Adipose tissue (tissue), 3 donors: Measurements from ENCODE around the gene GRAP. TPM values are rescaled to one million over a fixed set of nuclear protein-coding genes. Genes with fewer than 3 reads are reported as not detected.
"Not testable (repeated sequence)": the region's sequence is repeated elsewhere in the genome, so short reads cannot be mapped to it uniquely, and the experiment has no call there.

ENCODE experiments used
- H3K27ac ChIP-seq: one replicate; pipeline ENCODE4 v1.5.1; 2013; ENCODE audit warnings: low read depth, low read length
- WGBS, 3 donors: extraction: QIAGEN DNeasy Blood & Tissue Kit; methylation state at CpG; one replicate each; pipeline ENCODE4 v1.1.7; 2013; 5-methylcytosine and 5-hydroxymethylcytosine counted together
- polyA plus RNA-seq, 3 donors: library from polyadenylated mRNA; stranded (reverse); fragments of 200-250 nt; gene quantifications; one replicate each; pipeline ENCODE4 v1.2.3, GENCODE V29; 2013
- donor health status: healthy with polysubstance abuse.
- donor health status: Bipolar disorder and iron deficiency.
- donor health status: healthy.

Gene GRAP
- polyA plus RNA-seq, 3 donors: 1.5 to 7.3 (median 3.5) TPM

DNA sequence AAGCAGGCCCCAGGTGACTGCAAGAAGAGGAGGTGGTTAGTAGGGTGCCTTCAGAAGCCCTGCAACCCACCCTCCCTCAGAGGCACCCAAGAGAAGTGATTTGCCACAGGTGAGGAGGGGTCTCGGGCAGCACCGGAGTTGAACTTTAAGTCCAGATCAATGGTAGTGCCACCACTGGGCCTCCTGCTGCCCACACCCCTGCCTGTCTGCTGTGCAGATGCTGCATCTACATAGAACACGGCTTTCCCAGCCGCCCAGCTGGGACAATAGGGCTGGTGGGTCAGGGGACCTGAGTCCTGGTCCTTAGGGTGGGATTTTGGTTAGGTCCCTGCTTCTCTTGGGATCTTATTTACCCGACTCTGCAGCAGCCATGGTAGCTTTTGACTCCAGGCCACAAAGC lies 24.6 kb downstream of the GRAP start:
- 90 to 99% (median 94%) methylated on average over 5 of the region's 5 CpGs for WGBS, 3 donors
- H3K27ac ChIP-seq: no peak overlapping the region

DNA sequence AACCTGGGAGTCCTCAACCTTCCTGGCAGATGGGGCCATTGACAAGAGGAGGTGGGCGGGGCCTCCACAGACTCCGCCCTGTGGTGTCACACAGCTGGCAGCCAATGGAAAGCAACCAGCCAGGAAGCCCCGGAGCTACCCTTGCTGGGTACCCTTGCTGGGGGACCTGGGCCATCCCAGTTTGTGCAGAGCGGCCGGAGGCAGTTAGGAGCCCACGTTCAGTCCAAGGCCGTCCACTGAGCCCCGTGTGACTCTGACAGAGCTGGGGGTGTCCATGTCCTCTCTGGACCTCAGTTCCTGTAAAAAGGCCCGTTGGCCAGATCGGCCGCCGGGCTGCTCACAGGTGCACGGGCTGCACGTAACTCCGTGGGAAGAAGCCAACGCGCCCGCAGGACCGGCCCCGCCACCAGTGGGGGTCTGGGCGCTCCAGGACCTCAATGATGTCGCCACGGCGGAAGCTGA lies 25.1 kb downstream of the GRAP start:
- WGBS, 3 donors: 92 to 96% (median 94%) methylated on average over 22 to 24 of the region's 24 CpGs
- H3K27ac ChIP-seq: no peak overlapping the region

DNA sequence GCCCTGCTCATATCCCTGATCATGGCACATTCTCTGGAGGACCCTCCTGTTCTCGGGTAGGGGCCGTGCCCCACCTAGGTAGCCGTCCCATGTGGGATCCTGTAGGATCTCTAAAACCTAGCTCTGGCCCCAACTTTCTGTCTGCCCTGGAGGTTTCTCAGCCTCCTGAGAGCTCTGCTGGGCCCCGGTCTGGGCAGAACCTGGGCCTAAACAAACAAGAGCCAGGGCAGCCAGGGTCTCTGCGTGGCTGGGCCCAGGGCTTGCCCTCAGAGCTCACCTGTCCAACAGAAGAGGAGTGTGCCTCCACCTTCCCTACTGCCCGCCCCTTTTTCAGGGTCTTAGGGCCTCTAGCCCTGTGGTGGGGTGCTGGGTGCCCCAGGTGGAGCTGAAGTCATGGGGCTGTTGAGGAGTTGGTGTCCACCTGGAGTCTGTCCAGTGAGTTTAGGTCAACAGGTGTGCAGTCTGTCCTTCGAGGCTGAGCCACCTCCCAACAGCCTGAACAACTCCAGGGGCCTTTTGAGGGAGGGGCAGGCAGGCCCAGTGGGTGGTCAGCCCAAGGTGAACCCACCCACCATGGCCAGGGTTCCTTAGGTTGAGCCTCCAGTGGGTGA lies 25.6 kb downstream of the GRAP start:
- 86 to 91% (median 91%) methylated on average over 7 of the region's 7 CpGs for WGBS, 3 donors
- not testable (repeated sequence) for H3K27ac ChIP-seq

DNA sequence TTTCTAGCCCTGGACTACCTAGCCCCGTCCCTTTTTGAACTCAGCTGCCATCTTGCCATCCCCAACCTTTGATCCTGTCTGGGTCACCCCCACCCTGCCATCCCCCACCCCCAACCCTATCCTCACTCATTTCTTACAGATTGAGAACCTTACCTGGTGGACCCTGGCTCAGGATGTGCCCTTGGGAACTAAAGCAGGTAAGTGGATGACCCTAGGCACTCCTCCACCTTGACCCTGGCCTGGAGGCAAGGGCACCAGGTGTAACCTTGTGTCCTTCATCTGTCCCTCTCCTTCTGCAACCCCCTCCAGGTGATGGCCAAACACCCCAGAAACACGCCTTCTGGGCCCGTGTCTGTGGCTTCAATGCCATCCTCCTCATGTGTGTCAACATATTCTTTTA lies 26.7 kb downstream of the GRAP start:
- 89 to 96% (median 90%) methylated on average over 3 of the region's 3 CpGs for WGBS, 3 donors
- H3K27ac ChIP-seq: no peak overlapping the region

DNA sequence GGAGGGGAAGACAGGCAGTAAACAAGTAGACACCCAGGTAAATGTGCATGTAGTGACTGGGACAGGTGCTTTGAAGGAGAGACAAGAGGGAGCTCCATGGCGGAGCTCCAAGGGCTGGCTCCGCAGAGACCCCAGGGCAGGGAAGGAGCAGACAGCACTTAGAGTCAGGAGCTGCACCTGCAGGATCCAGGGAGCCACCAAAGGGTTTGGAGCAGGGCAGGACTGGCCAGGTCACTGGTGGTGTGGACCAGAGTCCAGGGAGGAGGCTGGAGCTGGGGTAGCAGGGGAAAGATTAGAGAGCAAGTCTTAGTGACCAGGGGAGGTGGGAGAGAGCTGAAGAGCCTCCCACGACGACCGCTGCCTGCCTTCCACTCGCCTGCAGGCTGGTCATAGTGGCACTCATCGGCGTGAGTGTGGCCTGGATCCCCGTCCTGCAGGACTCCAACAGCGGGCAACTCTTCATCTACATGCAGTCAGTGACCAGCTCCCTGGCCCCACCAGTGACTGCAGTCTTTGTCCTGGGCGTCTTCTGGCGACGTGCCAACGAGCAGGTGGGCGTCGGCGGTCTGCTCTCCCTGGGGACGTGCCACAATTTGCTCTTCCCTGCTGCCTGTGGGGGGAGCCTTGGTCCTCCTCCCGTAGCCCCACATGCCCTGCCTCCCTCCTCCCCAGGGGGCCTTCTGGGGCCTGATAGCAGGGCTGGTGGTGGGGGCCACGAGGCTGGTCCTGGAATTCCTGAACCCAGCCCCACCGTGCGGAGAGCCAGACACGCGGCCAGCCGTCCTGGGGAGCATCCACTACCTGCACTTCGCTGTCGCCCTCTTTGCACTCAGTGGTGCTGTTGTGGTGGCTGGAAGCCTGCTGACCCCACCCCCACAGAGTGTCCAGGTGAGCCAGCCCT lies 27.5 kb downstream of the GRAP start:
- WGBS, 3 donors: 60 to 62% (median 61%) methylated on average over 26 to 27 of the region's 27 CpGs

DNA sequence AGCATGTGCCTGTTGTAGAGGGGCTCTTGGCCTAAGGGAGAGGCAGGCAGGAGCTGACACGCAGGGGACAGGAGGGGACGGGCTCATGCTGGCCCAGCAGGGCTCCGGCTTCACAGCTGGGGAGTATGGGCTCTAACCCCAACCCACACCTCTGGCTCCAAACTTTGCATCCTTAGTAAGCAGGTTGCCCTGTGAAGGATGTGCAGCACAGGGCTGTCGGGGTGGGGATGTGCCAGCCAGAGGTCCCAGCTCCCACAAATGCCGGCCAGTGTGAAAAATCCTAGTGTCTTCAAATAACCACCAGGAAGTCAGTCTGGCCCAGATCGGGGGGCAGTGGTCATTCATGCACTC lies 28.2 kb downstream of the GRAP start:
- WGBS, 3 donors: 81 to 83% (median 82%) methylated on average over 6 of the region's 6 CpGs
- no peak overlapping the region for H3K27ac ChIP-seq

More for the DNA sequence above, 27.5 kb downstream of the GRAP start:
- no peak overlapping the region for H3K27ac ChIP-seq

DNA sequence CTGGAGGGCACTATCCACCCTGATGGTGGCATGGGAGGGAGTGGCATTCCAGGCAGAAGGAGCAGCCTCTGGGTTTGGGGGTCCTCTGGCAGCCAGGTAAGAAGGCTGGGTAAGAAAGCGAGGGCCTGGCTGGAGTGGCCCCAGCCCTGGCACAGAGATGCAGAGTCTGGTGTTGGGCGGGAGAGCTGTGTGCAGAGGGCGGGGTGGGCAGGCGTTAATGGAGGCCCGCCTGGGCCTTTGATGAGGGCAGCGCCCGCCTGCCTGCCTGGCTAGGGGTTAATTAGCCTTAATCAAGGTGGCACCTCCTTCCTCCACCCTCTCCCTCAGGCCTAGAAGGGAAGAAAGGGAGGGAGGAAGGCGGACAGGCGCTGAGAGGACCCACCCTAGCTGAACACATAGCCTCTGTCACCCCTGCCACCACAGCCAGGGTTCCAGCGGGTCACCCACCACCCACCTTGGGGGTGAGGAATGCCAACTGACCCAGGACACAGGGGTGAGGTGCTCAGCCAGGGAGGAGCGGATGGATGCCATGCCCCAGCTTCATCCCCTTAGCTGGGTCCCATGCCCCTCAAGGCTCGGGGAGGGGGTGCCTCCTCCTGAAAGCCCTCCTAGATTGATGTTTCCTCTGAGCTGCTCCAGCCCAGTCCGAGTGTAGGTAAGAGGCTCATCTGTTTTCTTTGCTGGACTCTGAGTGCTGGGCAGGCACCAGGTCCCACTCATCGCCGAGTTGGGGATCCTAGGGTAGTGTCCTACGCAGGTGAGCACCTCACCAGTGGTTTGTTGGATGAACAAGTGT lies 28.8 kb downstream of the GRAP start:
- no peak overlapping the region for H3K27ac ChIP-seq
- 76 to 87% (median 79%) methylated on average over 15 to 16 of the region's 16 CpGs for WGBS, 3 donors

DNA sequence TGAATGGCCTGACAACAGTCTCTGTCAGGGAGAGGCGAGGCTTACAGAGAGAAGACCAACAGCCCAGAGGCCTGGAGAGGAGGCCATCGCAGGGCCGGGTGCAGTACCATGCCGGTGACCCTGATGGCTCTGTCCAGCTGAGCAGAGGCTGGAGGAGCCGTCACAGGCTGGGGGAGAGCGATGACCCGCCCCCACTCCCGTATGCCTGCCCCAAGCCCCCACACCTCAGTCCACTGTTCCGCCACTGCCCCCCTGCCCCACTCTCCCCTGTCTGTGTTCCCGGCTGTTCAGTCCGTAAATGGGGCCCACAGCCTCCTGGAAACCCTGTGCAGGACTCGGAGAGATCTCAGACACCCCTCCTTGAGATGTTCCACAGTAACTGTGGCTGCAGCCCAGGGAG lies 29.4 kb downstream of the GRAP start:
- 69 to 82% (median 81%) methylated on average over 10 to 12 of the region's 12 CpGs for WGBS, 3 donors
- H3K27ac ChIP-seq: no peak overlapping the region

DNA sequence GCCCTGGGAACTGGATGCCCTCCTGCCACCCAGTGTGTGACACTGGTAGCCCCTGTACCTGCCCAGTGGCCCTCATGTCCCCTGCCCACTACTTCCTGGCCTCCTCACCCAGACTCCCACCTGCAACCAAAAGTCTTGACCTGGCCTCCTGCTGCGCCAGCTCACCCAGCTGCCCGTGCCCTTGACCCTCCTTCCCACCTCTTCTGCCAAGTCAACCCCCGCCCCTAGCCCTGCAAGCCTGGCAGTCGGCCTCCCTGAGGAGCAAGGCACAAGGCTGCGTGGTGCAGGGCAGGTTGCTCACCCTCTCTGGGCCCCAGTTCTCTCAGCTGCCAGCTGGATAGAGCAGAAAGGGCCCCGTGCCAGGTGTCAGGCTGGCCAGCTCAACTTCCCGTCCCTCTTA lies 29.9 kb downstream of the GRAP start:
- 65 to 79% (median 65%) methylated on average over 7 of the region's 7 CpGs for WGBS, 3 donors

DNA sequence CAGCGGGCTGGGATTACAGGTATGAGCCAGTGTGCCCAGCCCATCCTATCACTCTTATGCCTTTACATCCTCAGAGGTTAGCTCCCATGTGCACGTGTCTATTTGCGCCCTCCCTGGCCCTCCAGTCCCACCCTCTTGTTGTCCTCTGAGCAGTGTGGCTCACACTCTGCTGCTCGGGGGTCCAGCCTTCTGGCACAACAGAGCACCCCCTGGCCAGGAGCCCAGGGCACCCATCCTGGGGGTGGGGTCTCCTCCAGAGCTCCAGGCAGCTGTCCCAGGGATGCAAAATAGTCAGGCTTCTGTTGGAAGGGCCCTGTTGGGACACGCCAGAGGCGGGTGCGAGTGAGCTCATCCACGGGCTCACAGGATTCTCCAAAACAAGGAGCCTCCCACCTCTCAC lies 30.5 kb downstream of the GRAP start:
- H3K27ac ChIP-seq: no peak overlapping the region
- WGBS, 3 donors: 84 to 91% (median 88%) methylated on average over 6 to 8 of the region's 8 CpGs

More for the DNA sequence above, 29.9 kb downstream of the GRAP start:
- H3K27ac ChIP-seq: no peak overlapping the region

DNA sequence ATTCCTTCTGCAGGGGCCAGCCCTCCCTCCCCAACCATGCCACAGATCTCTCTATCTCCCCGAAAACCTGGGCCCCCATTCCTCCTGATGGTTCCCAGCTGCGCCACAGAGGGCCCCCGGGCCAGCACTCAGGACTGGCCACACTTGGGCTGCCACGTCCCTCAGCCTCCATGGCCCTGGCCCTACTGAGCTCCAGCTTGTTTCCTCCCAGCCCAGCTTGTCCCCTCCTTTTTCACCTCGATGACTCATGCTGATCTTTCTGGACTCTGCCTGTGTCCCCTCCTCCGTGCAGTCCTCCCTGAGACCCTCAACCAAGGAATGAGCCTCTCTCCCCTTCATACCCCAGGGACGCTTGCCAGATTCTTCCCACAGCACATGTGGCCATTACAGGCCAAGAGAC lies 31.3 kb downstream of the GRAP start:
- no peak overlapping the region for H3K27ac ChIP-seq
- 81 to 83% (median 82%) methylated on average over 7 of the region's 7 CpGs for WGBS, 3 donors

DNA sequence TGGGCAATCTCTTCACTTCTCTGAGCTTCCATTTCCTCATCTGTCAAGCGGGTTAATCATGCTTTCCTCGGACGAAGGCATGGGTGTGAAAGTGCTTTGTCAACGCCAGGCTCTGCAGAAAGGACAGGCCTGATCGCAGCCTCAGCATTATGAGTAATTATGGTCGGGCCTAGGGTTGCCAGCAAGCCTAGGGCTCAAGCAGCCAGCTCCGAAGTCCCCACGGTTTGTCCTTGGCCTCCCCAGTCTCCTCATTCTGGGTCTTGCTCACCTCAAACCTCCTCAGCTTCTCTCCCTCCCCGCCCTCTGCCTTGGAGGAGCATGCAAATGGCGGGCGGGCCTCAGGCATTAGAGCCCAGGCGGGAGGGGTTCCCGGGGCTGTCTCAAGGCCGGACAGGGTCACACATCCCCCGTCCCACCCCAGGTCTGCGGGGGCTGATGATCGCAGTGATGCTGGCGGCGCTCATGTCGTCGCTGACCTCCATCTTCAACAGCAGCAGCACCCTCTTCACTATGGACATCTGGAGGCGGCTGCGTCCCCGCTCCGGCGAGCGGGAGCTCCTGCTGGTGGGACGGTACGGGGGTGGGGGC lies 32.0 kb downstream of the GRAP start:
- WGBS, 3 donors: 78 to 82% (median 81%) methylated on average over 29 of the region's 29 CpGs
- no peak overlapping the region for H3K27ac ChIP-seq

DNA sequence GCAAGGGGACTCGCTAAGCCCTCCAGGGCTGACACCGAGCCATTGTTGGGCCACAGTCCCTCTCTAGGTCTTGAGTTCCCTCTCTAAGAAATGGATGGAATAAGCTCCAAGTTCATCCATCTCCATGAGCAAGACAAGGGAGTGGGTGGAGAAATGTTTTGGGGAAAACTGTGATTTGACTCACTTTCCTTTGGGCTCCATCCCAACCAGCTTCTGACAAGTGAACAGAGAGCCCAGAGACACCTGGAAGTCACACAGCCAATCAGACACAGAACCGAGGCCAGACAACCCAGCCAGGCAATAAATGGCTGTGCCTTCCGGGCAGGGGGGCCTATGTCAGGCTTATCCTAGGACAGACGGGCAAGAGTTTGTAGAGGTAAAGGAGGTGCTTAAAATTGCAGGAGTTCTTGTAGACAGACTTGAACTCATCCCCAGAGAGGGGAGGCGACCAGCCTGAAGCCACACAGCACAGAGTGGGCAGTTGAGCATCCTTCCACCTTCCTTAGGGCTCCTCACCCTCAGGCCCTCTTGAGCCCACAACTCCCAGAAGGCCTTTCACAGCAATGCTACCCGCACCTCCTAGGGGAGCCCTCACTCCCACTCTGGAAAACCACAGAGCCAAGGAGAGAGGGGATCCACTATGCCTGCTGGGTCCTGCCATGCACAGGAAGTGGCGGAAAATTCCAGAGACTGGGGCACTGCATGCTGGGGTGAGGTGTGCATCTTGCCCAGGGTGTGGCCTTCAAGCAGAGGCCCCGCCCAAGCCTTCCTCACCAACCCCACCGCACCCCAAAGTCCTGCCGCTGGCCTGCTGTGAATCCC lies 32.7 kb downstream of the GRAP start:
- no peak overlapping the region for H3K27ac ChIP-seq
- 88 to 95% (median 92%) methylated on average over 11 of the region's 11 CpGs for WGBS, 3 donors

DNA sequence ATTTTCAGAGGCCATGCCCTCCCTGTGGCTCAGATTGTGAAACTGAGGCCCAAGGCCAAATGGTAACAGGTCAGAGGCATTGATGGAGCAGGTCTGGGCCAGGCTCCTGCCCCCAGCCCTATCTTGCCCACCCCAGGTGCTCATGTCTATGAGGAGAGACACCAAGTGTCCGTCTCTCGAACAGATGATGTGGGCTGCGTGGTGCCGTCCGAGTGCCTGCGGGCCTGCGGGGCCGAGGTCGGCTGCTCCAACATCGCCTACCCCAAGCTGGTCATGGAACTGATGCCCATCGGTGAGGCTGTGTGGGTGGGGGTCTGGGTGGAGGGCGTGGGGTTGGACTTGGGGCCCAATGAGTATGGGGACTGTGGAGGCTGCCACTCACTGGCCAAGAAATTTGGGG lies 33.5 kb downstream of the GRAP start:
- H3K27ac ChIP-seq: no peak overlapping the region
- 95 to 96% (median 96%) methylated on average over 12 of the region's 12 CpGs for WGBS, 3 donors

DNA sequence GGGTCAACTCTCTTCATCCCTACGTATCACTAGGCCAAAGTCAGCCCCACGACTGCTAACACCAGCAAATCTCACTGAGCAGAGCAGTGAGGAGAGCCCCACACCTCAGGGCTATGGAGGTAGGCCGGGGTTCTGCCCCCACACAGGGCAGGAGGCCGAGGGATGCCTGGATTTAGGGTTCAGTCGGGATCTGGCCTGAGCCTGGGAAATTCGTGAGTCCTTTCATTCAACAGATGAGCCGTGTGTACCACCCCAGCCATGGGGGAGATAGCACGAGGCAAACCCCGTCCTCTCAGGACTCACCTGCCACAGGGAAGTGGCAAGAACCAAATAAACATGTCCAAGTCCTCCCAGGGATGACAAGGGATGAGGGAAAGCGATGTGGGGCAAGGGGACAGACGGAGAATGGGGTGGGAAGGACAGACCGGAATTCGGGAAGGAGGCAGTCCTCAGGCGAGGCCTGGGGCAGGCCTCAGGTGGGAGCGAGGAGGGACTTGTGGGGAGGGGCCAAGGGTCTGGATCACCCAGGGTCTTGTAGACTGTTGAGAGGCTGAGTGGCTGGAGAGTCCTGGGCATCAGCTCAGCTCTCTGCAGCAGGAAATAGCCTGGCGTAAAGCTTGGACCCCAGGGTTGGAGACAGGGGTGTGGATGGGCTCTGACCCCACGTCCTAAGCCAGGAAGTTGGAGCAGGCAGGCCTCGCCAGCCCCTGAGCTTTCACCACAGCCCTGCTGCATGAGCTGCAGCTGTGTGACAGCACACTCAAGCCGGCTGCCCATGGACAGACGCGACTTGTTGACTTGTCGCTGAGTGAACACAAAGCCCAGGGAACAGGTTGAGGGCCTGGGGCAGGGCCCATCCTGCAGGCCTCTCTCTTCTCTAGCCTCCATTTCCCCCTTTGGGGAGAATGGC lies 34.3 kb downstream of the GRAP start:
- 90 to 94% (median 94%) methylated on average over 22 of the region's 22 CpGs for WGBS, 3 donors
- H3K27ac ChIP-seq: no peak overlapping the region

DNA sequence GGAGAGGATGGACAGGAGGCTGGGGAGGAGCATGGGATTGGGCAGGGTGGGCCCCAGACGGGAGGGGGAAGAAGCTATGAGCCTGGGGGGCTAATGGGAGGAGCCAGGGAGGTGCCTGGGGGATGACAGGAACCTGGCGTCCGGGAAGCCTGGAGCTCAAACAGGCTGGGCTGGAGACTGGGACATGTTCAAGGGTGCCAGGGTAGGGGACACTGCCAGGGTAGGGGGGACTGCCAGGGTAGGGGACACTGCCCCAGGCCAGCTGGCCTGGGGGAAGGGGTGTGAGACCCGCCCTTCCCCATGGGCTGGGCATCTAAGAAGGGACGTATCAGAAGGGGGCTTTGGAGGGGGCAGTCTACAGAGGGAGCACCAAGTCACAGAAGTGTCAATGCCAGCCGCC lies 35.2 kb downstream of the GRAP start:
- H3K27ac ChIP-seq: no peak overlapping the region
- 84 to 92% (median 85%) methylated on average over 6 of the region's 6 CpGs for WGBS, 3 donors
